GM12878 (cell line): ENCODE measurements around the gene FRMD5. TPM values are rescaled to one million over a fixed set of nuclear protein-coding genes. Genes with fewer than 3 reads are reported as not detected.
A peak's percentile ranks its signal among the peaks of the same experiment; 100 is the strongest.

Experiments
- ATAC-seq: fragments of 200-7000 bp; cut with Tn5 transposase; 3 replicates; pipeline ENCODE4 v1.9.1; 2020; ENCODE audit warnings: mild to moderate bottlenecking, moderate library complexity
- BruUV-seq: library from RNA; stranded (reverse); fragments of 400-500 nt; replicated peaks from 2 replicates; lab custom pipeline; 2021; lab: Mats Ljungman, UMichigan
- CTCF ChIA-PET: fragments of 300-600 bp; sonication (Branson Sonifier 250); formaldehyde crosslinking; extraction: SDS; loops from one replicate; lab custom pipeline; 2021; ENCODE audit warnings: inconsistent platforms; lab: Yijun Ruan, JAX
- POLR2A ChIA-PET: fragments of 350-600 bp; formaldehyde crosslinking; extraction: SDS; loops from one replicate; lab custom pipeline; 2021; ENCODE audit warnings: inconsistent platforms; lab: Charles Lee
- RAD21 ChIA-PET: fragments of 300-600 bp; sonication (Branson Sonifier 250); formaldehyde crosslinking; loops from one replicate; lab custom pipeline; 2023; ENCODE audit warnings: antibody characterized with exemption; ENCODE audit not compliant: unreplicated experiment; lab: Charles Lee
- SMC1A ChIA-PET: fragments of 300-600 bp; sonication (Branson Sonifier 250); formaldehyde crosslinking; loops from one replicate; lab custom pipeline; 2023; ENCODE audit not compliant: unreplicated experiment, uncharacterized antibody; lab: Charles Lee
- DNase-seq: peaks from one replicate; pipeline ENCODE4 v3.0.0-alpha.2; 2011; ENCODE audit warnings: low read depth, low spot score
- FAIRE-seq: peaks from 3 replicates; lab custom pipeline; 2011; peaks lifted over from hg19 to GRCh38; lab: Jason Lieb, UNC
- H2AFZ ChIP-seq: 2 replicates; pipeline ENCODE4 v1.6.0; 2011; ENCODE audit warnings: low read depth, low read length, control low read depth; ENCODE audit not compliant: control insufficient read depth
- H3K27ac ChIP-seq: 2 replicates; pipeline ENCODE4 v1.5.1; 2011; ENCODE audit warnings: control low read depth; ENCODE audit not compliant: control insufficient read depth, insufficient read depth
- H3K27me3 ChIP-seq, 2 experiments: replicated peaks in 1 of 2; 2 replicates each; pipeline versions ENCODE4 v1.6.0 to v1.6.1; 2011; ENCODE audit warnings: low read length in 1 of 2; ENCODE audit not compliant: control insufficient read depth in 2 of 2, insufficient read depth in 2 of 2
- H3K36me3 ChIP-seq, 2 experiments: 2 replicates each; pipeline ENCODE4 v1.5.1; 2011; ENCODE audit warnings: low read length in 1 of 2; ENCODE audit not compliant: control insufficient read depth in 2 of 2, insufficient read depth in 2 of 2
- H3K4me1 ChIP-seq: 2 replicates; pipeline ENCODE4 v1.6.1; 2011; ENCODE audit warnings: mild to moderate bottlenecking, low read length, moderate library complexity, mixed read lengths; ENCODE audit not compliant: control insufficient read depth, insufficient read depth
- H3K4me2 ChIP-seq: 2 replicates; pipeline ENCODE4 v1.6.0; 2011; ENCODE audit warnings: control low read depth; ENCODE audit not compliant: control insufficient read depth, insufficient read depth
- H3K4me3 ChIP-seq: fragments of 200-600 bp; sonication (generic); 2 replicates; pipeline ENCODE4 v1.5.1; 2016
- H3K79me2 ChIP-seq: 2 replicates; pipeline ENCODE4 v1.6.0; 2011; ENCODE audit warnings: low read length; ENCODE audit not compliant: control insufficient read depth, insufficient read depth
- H3K9ac ChIP-seq: 2 replicates; pipeline ENCODE4 v1.8.0; 2011; ENCODE audit warnings: low read length, control low read depth, mixed read lengths; ENCODE audit not compliant: control insufficient read depth, insufficient read depth
- H3K9me3 ChIP-seq: replicated peaks from 3 replicates; pipeline ENCODE4 v1.5.1; 2011; ENCODE audit warnings: mild to moderate bottlenecking, low read length; ENCODE audit not compliant: control insufficient read depth, insufficient read depth
- H4K20me1 ChIP-seq: 2 replicates; pipeline ENCODE4 v1.6.0; 2011; ENCODE audit not compliant: control insufficient read depth, insufficient read depth
- ATF3 ChIP-seq: IDR thresholded peaks from 2 replicates; pipeline ENCODE4 v1.6.1; 2011; ENCODE audit warnings: low read depth, mild to moderate bottlenecking, low read length, moderate library complexity, borderline replicate concordance; ENCODE audit errors: extremely low read depth
- CREM ChIP-seq: IDR thresholded peaks from 2 replicates; pipeline ENCODE4 v1.6.1; 2014; ENCODE audit warnings: antibody characterized with exemption, low read depth
- DPF2 ChIP-seq: fragments of 450-650 bp; IDR thresholded peaks from 2 replicates; pipeline ENCODE4 v1.6.1; 2017; ENCODE audit warnings: mild to moderate bottlenecking
- EP300 ChIP-seq, 2 experiments: fragments of 150-350 bp in 1 of 2; IDR thresholded peaks; 2 replicates each; pipeline ENCODE4 v1.6.1; 2011 to 2012; ENCODE audit warnings: low read depth in 2 of 2, low read length in 2 of 2, borderline replicate concordance in 1 of 2, improper control_type of control experiment in 1 of 2, inconsistent platforms in 1 of 2; ENCODE audit not compliant: control insufficient read depth in 1 of 2
- IKZF2 ChIP-seq, 2 experiments: fragments of 450-650 bp; IDR thresholded peaks; 2 replicates each; pipeline ENCODE4 v1.6.1; 2017; ENCODE audit warnings: mild to moderate bottlenecking in 2 of 2, moderate library complexity in 2 of 2
- LARP7 ChIP-seq: fragments of 450-650 bp; IDR thresholded peaks from 2 replicates; pipeline ENCODE4 v1.6.1; 2017; ENCODE audit warnings: mild to moderate bottlenecking
- MEF2A ChIP-seq: IDR thresholded peaks from 2 replicates; pipeline ENCODE4 v1.6.1; 2011; ENCODE audit warnings: low read depth, mild to moderate bottlenecking, low read length, moderate library complexity; ENCODE audit not compliant: insufficient read depth
- NR2C1 ChIP-seq: fragments of 450-650 bp; IDR thresholded peaks from 2 replicates; pipeline ENCODE4 v1.6.1; 2017; ENCODE audit warnings: antibody characterized with exemption, mild to moderate bottlenecking, moderate library complexity
- POLR2AphosphoS5 ChIP-seq: IDR thresholded peaks from 2 replicates; pipeline ENCODE4 v1.6.1; 2011; ENCODE audit warnings: mild to moderate bottlenecking, low read length, inconsistent platforms
- RB1 ChIP-seq: fragments of 450-650 bp; formaldehyde crosslinking; IDR thresholded peaks from 2 replicates; pipeline ENCODE4 v1.6.1; 2017; ENCODE audit warnings: mild to moderate bottlenecking, borderline replicate concordance
- RBBP5 ChIP-seq: fragments of 200-600 bp; sonication (generic); conservative IDR thresholded peaks from 2 replicates; pipeline ENCODE4 v1.6.1; 2016
- RCOR1 ChIP-seq: conservative IDR thresholded peaks from 2 replicates; pipeline ENCODE4 v1.6.1; 2012; ENCODE audit warnings: low read depth, low read length, improper control_type of control experiment
- SIN3A ChIP-seq: IDR thresholded peaks from 2 replicates; pipeline ENCODE4 v1.6.1; 2012; ENCODE audit warnings: low read depth, low read length, improper control_type of control experiment
- SUPT20H ChIP-seq: IDR thresholded peaks from 2 replicates; pipeline ENCODE4 v1.6.1; 2011; ENCODE audit warnings: low read depth, mild to moderate bottlenecking, low read length, moderate library complexity, borderline replicate concordance; ENCODE audit not compliant: control insufficient read depth
- USF1 ChIP-seq: IDR thresholded peaks from 2 replicates; pipeline ENCODE4 v1.6.1; 2011; ENCODE audit warnings: borderline replicate concordance, low read depth, mild to moderate bottlenecking, moderate library complexity, mixed read lengths, low read length; ENCODE audit not compliant: insufficient read depth; ENCODE audit errors: extremely low read length
- WGBS: methylation state at CpG from one replicate; pipeline ENCODE4 v1.1.6; 2016; ENCODE audit warnings: low lambda C conversion rate; ENCODE audit not compliant: insufficient replicate concordance, insufficient coverage; ENCODE audit errors: missing lambda C conversion rate; 5-methylcytosine and 5-hydroxymethylcytosine counted together
- in situ Hi-C: fragments of 300-500 bp; cut with MboI; formaldehyde crosslinking; loops from 9 replicates; pipeline ENCODE4 v1.14.3; 2018; ENCODE audit warnings: mixed read lengths
- intact Hi-C: fragments of 100-400 bp; cut with micrococcal nuclease; formaldehyde crosslinking; loops from one replicate; pipeline ENCODE4 v1.14.2; 2022; ENCODE audit not compliant: unreplicated experiment
- polyA plus RNA-seq, 11 experiments: library from polyadenylated mRNA; depleted of rRNA in 4 of 11; unstranded in 6 of 11; stranded (reverse) in 5 of 11; fragments of >200 nt; fragmentation: Nextera tagmentation in 4 of 11; fragmentation: Illumina TruSeq in 1 of 11; extraction: Ambion mirVana in 4 of 11; extraction: Trizol in 1 of 11; gene quantifications; 1 replicate in 1 of 11; 2 replicates in 10 of 11; pipeline versions ENCODE4 v1.2.1 to v1.2.3, GENCODE V29; 2011 to 2016; ENCODE audit warnings: inconsistent platforms in 2 of 11, missing spikeins in 2 of 11, low read depth in 1 of 11
- total RNA-seq, 4 experiments: library from RNA; depleted of rRNA in 3 of 4; stranded (reverse); fragments of >200 nt in 3 of 4; fragmentation: Illumina TruSeq in 1 of 4; extraction: Trizol in 1 of 4; gene quantifications; 2 replicates each; pipeline versions ENCODE4 v1.2.1 to v1.2.3, GENCODE V29; 2013 to 2021
- TF ChIP-seq, protein P1 (sequence below): IDR thresholded peaks from 2 replicates; pipeline ENCODE4 v1.6.1; 2011; ENCODE audit warnings: mild to moderate bottlenecking, low read depth, low read length, moderate library complexity; ENCODE audit not compliant: insufficient replicate concordance

The FRMD5 gene
- total and polyA plus RNA-seq, 10 of the 15 experiments (the other 5 are each of a cell fraction or from before 2014, with no cell fraction given) = 0.26 to 6.4 (median 0.68) TPM; not detected in 1

GRCh38 chr15:43826508-43827341 is 368.3 kb downstream of the FRMD5 start, which contains the start of gene WDR76:
Gene WDR76, plus strand, starts transcription at chr15:43827002. Its CDS starts 31 bp downstream, at chr15:43827033.
- 4% methylated on average over 47 of the region's 48 CpGs for WGBS
- no peaks in the 10 kb centered on the region for H3K27me3 ChIP-seq
- RAD21 ChIA-PET = interaction anchor here (1.3 to 2.4 kb wide), 5 partner anchors 17 to 50 kb away, joined by 3 to 21 read pairs (median 12); partner anchors contain the start of genes ELL3, HYPK and SERINC4
- BruUV-seq = no TSS peak
- H3K4me3 ChIP-seq = peak within 1 kb of the TSS; percentile 73
- in situ Hi-C loops = no loop called here
- CTCF ChIA-PET = interaction anchor here (1.2 to 1.5 kb wide), 3 partner anchors 11 to 23 kb away, joined by 3 to 9 read pairs (median 9); no protein-coding TSS in a partner anchor
- POLR2A ChIA-PET = interaction anchor here (0.6 to 4.5 kb wide), 9 partner anchors 8 to 82 kb away, joined by 3 to 59 read pairs (median 6); partner anchors contain the start of genes ELL3 and SERF2
- no peaks in the 10 kb centered on the region for H3K9me3 ChIP-seq
- H3K27ac ChIP-seq = peak within 1 kb of the TSS; percentile 83
- peak within 1 kb of the TSS; percentile 83 for H3K9ac ChIP-seq
- H3K4me1 ChIP-seq = peaks cover 19% of the 10 kb centered on the region
- intact Hi-C loops = loop anchor here (5.0 kb wide), 2 partner anchors 34 to 49 kb away; partner anchors contain the start of genes ELL3 and SERF2
- ATAC-seq (peak; percentile 80), DNase-seq (no peak), FAIRE-seq (no peak)
- peak within 1 kb of the TSS; percentile 96 for H3K4me2 ChIP-seq
- H3K79me2 ChIP-seq = peaks cover 80% of the 10 kb centered on the region
- H3K36me3 ChIP-seq = no peaks in the 10 kb centered on the region
- SMC1A ChIA-PET = interaction anchor here (1.0 to 2.6 kb wide), 12 partner anchors 10 to 77 kb away, joined by 3 to 16 read pairs (median 4); partner anchors contain the start of genes ELL3, HYPK and SERINC4
- peak within 1 kb of the TSS; percentile 92 for H2AFZ ChIP-seq
- no peaks in the 10 kb centered on the region for H4K20me1 ChIP-seq
- peak; percentile 30 to 45; a peak in 3 of 4 replicates for TF ChIP-seq IKZF2 (IDR thresholded peaks at IDR 0.05)
- peak; percentile 51; the same call in 1 of the 2 replicates for TF ChIP-seq LARP7
- peak; percentile 100 for TF ChIP-seq RB1
- TF ChIP-seq RBBP5 = no peak
- no peak for TF ChIP-seq ATF3
- no peak for TF ChIP-seq CREM
- TF ChIP-seq POLR2AphosphoS5 = 0 out of 2 replicates have a peak, but pooled peaks have one; percentile 35
- no peak; the same call in 1 of the 2 replicates for TF ChIP-seq SIN3A
- no peak for TF ChIP-seq USF1
- no peak for TF ChIP-seq NR2C1
- TF ChIP-seq, protein P1, sequence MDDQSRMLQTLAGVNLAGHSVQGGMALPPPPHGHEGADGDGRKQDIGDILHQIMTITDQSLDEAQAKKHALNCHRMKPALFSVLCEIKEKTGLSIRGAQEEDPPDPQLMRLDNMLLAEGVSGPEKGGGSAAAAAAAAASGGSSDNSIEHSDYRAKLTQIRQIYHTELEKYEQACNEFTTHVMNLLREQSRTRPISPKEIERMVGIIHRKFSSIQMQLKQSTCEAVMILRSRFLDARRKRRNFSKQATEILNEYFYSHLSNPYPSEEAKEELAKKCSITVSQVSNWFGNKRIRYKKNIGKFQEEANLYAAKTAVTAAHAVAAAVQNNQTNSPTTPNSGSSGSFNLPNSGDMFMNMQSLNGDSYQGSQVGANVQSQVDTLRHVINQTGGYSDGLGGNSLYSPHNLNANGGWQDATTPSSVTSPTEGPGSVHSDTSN = no peak
- TF ChIP-seq RCOR1 = no peak
- no peak for TF ChIP-seq SUPT20H
- no peak for TF ChIP-seq MEF2A
- 0 out of 2 replicates have a peak, but pooled peaks have one; percentile 34 for TF ChIP-seq DPF2
- no peak for TF ChIP-seq EP300 (IDR thresholded peaks at IDR 0.05; ENCODE audit: borderline replicate concordance in 1 of 2, control insufficient read depth in 1 of 2, low read depth in 2 of 2, low read length in 2 of 2)
